ENCODE data around the gene GBX1.

- no peak for TF ChIP-seq CTCF (optimal IDR thresholded peaks at IDR 0.05 in 1 of 3, IDR thresholded peaks at IDR 0.05 in 1 of 3, conservative IDR thresholded peaks at IDR 0.05 in 1 of 3; ENCODE audit: extremely low read depth in 1 of 3, insufficient read depth in 2 of 3, low read length in 3 of 3)
- TF ChIP-seq EZH2 (IDR thresholded peaks at IDR 0.05; ENCODE audit: low read length) = no peak
Measured at GRCh38 chr7:151107882-151108281, 59.6 kb downstream of the GBX1 start.
